DOHH2 (cell line): ENCODE results near the gene WNT3A.

ENCODE experiments used
- EZH2phosphoT487 ChIP-seq: fragments of 200-600 bp; sonication (generic); IDR thresholded peaks from 2 replicates; pipeline ENCODE4 v1.6.1; 2017; ENCODE audit warnings: borderline replicate concordance, mild to moderate bottlenecking, antibody characterized with exemption, low read length, moderate library complexity, mixed read lengths
- TF ChIP-seq, protein P1 (sequence below): fragments of 200-600 bp; sonication (generic); IDR thresholded peaks from one replicate; pipeline ENCODE4 v1.5.1; 2014; ENCODE audit warnings: antibody characterized with exemption, mild to moderate bottlenecking, low read depth, low read length; ENCODE audit not compliant: poor library complexity, severe bottlenecking

DNA sequence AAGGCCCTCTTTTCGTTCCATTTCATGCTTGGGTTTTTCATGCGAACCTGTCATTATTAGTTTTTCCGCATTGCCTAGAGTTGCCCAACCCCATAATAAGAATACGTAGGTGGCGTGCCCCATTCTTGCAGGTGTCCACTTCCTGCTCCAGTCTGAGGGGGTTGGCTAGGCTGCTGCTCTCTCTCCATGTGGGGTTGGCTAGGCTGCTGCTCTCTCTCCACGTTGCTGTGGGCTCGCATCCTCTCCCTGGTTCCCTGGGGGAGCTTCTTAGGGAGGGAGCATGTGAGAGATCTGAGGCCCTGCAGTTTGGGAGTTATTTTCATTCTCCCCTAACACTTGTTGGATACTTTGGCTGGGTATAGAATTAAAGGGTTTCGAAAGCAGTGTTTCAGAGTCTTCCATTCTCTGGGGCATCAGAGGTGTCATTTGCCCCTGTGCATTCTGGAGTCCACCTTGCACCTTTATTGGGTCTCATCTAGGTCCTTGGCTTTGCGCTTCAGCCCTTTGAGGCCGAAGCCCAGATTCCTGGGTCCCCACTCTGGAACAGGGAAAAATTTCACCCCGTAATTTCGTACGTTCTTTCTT lies 87.7 kb downstream of the WNT3A start:
- TF ChIP-seq, protein P1, sequence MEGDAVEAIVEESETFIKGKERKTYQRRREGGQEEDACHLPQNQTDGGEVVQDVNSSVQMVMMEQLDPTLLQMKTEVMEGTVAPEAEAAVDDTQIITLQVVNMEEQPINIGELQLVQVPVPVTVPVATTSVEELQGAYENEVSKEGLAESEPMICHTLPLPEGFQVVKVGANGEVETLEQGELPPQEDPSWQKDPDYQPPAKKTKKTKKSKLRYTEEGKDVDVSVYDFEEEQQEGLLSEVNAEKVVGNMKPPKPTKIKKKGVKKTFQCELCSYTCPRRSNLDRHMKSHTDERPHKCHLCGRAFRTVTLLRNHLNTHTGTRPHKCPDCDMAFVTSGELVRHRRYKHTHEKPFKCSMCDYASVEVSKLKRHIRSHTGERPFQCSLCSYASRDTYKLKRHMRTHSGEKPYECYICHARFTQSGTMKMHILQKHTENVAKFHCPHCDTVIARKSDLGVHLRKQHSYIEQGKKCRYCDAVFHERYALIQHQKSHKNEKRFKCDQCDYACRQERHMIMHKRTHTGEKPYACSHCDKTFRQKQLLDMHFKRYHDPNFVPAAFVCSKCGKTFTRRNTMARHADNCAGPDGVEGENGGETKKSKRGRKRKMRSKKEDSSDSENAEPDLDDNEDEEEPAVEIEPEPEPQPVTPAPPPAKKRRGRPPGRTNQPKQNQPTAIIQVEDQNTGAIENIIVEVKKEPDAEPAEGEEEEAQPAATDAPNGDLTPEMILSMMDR: no peak
- no peak for TF ChIP-seq EZH2phosphoT487
